ENCODE measurements around the gene CYSRT1. TPM values are rescaled to one million over a fixed set of nuclear protein-coding genes. Genes with fewer than 3 reads are reported as not detected.
A peak's percentile ranks its signal among the peaks of the same experiment; 100 is the strongest.

CYSRT1 gene
- total RNA-seq, 1 experiment from 2014 or later = 1.7 TPM

GRCh38 chr9:137223078-137223970, 1.6 kb upstream of the CYSRT1 start:
- intact Hi-C loops (cut with micrococcal nuclease; ENCODE audit: unreplicated experiment) = loop anchor here (2.0 kb wide), 1 partner anchor 17 kb away; the partner anchor contains the start of gene TUBB4B
- H3K4me3 ChIP-seq (ENCODE audit: low read depth, low read length) = peak overlapping the region; percentile 69
- peak; percentile 97 to 99 for DNase-seq
- POLR2A ChIA-PET = interaction anchor here (0.6 to 3.3 kb wide), 9 partner anchors 8 to 212 kb away, joined by 3 to 27 read pairs (median 7); partner anchors contain the start of genes ANAPC2, NELFB, SLC34A3 and SSNA1
- peaks cover 20% of the 10 kb centered on the region for H3K36me3 Mint-ChIP-seq (ENCODE audit: insufficient read depth, unreplicated experiment)
- no peak for TF ChIP-seq CTCF (IDR thresholded peaks at IDR 0.05; ENCODE audit: insufficient read depth in 1 of 2, low read depth in 1 of 2, low read length in 1 of 2, severe bottlenecking in 1 of 2, unreplicated experiment in 1 of 2)
- BruUV-seq (replicated peaks) = no TSS peak
- H3K27me3 Mint-ChIP-seq (ENCODE audit: insufficient read depth, unreplicated experiment) = no peaks in the 10 kb centered on the region
- no peaks in the 10 kb centered on the region for H3K9me3 Mint-ChIP-seq (ENCODE audit: unreplicated experiment)
- H3K4me1 ChIP-seq = peaks cover 21% of the 10 kb centered on the region
- CTCF ChIA-PET = interaction anchor here (0.6 to 2.5 kb wide), 15 partner anchors 10 to 337 kb away, joined by 3 to 27 read pairs (median 4); partner anchors contain the start of genes SAPCD2 and TUBB4B
- no peak overlapping the region for H3K27ac Mint-ChIP-seq (ENCODE audit: unreplicated experiment)
- H3K9me3 ChIP-seq = no peaks in the 10 kb centered on the region
- H3K36me3 ChIP-seq (ENCODE audit: control insufficient read depth, insufficient read depth, low read length) = no peaks in the 10 kb centered on the region
- peaks cover 13% of the 10 kb centered on the region for H3K4me1 Mint-ChIP-seq (ENCODE audit: low read depth, unreplicated experiment)
- peak overlapping the region; percentile 85 for H3K4me3 Mint-ChIP-seq (ENCODE audit: unreplicated experiment)
- no peaks in the 10 kb centered on the region for H3K27me3 ChIP-seq (replicated peaks; ENCODE audit: control insufficient read depth, insufficient read depth, low read length)

DNA sequence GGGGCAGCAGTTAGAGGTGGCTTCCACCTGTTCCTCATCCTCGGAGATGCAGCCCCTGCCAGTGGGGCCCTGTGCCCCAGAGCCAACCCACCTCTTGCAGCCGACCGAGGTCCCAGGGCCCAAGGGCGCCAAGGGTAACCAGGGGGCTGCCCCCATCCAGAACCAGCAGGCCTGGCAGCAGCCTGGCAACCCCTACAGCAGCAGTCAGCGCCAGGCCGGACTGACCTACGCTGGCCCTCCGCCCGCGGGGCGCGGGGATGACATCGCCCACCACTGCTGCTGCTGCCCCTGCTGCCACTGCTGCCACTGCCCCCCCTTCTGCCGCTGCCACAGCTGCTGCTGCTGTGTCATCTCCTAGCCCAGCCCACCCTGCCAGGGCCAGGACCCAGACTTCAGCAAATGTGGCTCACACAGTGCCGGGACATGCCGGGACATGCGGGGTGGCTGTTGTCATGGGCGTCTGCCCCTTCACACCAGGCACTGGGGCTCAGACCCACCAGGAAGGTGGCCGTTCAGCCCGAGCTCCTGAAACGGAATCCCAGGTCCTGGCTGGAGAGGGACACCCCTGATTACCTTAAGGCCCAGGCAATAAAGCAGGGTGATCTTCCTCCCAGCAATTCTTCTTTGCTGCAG, 841 bp downstream of the CYSRT1 start:
- H3K27me3 Mint-ChIP-seq (ENCODE audit: insufficient read depth, unreplicated experiment) = no peaks in the 10 kb centered on the region
- Histone ChIP-seq H3K4me3 (ENCODE audit: low read depth, low read length) (no peak overlapping the region), H3K9me3 (no peaks in the 10 kb centered on the region), H3K27me3 (replicated peaks; ENCODE audit: control insufficient read depth, insufficient read depth, low read length) (no peaks in the 10 kb centered on the region), H3K4me1 (peaks cover 33% of the 10 kb centered on the region), H3K36me3 (ENCODE audit: control insufficient read depth, insufficient read depth, low read length) (no peaks in the 10 kb centered on the region)
- no TSS peak for BruUV-seq (replicated peaks)
- no peak overlapping the region for H3K4me3 Mint-ChIP-seq (ENCODE audit: unreplicated experiment)
- POLR2A ChIA-PET = no interaction called here
- TF ChIP-seq CTCF (IDR thresholded peaks at IDR 0.05; ENCODE audit: insufficient read depth in 1 of 2, low read depth in 1 of 2, low read length in 1 of 2, severe bottlenecking in 1 of 2, unreplicated experiment in 1 of 2) = no peak
- H3K9me3 Mint-ChIP-seq (ENCODE audit: unreplicated experiment) = no peaks in the 10 kb centered on the region
- peaks cover 11% of the 10 kb centered on the region for H3K36me3 Mint-ChIP-seq (ENCODE audit: insufficient read depth, unreplicated experiment)
- H3K4me1 Mint-ChIP-seq (ENCODE audit: low read depth, unreplicated experiment) = peaks cover 13% of the 10 kb centered on the region
- intact Hi-C loops (cut with micrococcal nuclease; ENCODE audit: unreplicated experiment) = loop anchor here (2.0 kb wide), 3 partner anchors 37 to 109 kb away; partner anchors contain the start of genes ANAPC2 and SSNA1
- CTCF ChIA-PET = interaction anchor here (1.3 to 2.4 kb wide), 2 partner anchors 25 to 49 kb away, joined by 3 to 6 read pairs; partner anchors contain the start of gene TPRN
- peak overlapping the region; percentile 64 for H3K27ac Mint-ChIP-seq (ENCODE audit: unreplicated experiment)
- DNase-seq = no peak
